Ovary (tissue), 9 donors: ENCODE data around the gene HIPK2. TPM values are rescaled to one million over a fixed set of nuclear protein-coding genes. Genes with fewer than 3 reads are reported as not detected.

Source experiments
- DNase-seq, 5 donors: peaks; one replicate each; pipeline ENCODE4 v3.0.0-alpha.2; 2019 to 2020
- H3K27ac ChIP-seq, 2 donors: fragments of 200-600 bp; one replicate each; pipeline versions ENCODE4 v1.5.1 to v1.8.0; 2019 to 2022
- H3K27me3 ChIP-seq: fragments of 200-600 bp; one replicate; pipeline ENCODE4 v1.8.0; 2022
- H3K36me3 ChIP-seq: fragments of 200-600 bp; sonication (generic); one replicate; pipeline ENCODE4 v1.5.1; 2019
- H3K4me1 ChIP-seq: one replicate; pipeline ENCODE4 v1.8.1; 2013; ENCODE audit warnings: mild to moderate bottlenecking, moderate library complexity; ENCODE audit not compliant: insufficient read depth
- H3K4me3 ChIP-seq: fragments of 200-600 bp; sonication (generic); one replicate; pipeline ENCODE4 v1.5.1; 2017
- H3K9me3 ChIP-seq, 2 donors: fragments of 200-600 bp in 1 of 2; sonication (generic) in 1 of 2; one replicate each; pipeline versions ENCODE4 v1.5.1 to v1.8.1; 2013 to 2019; ENCODE audit warnings: mild to moderate bottlenecking in 1 of 2, moderate library complexity in 1 of 2
- CTCF ChIP-seq, 3 donors: fragments of 450-650 bp in 2 of 3; fragments of 200-600 bp in 1 of 3; IDR thresholded peaks; one replicate each; pipeline versions ENCODE4 v1.5.1 to v1.8.0; 2016 to 2022; ENCODE audit warnings: antibody characterized with exemption in 3 of 3, mild to moderate bottlenecking in 1 of 3
- EP300 ChIP-seq: sonication (generic); formaldehyde crosslinking; IDR thresholded peaks from one replicate; pipeline ENCODE4 v1.6.1; 2017; ENCODE audit warnings: antibody characterized with exemption
- POLR2A ChIP-seq: fragments of 450-650 bp; IDR thresholded peaks from one replicate; pipeline ENCODE4 v1.6.1; 2017; ENCODE audit warnings: antibody characterized with exemption, mild to moderate bottlenecking, moderate library complexity
- WGBS, 3 donors: extraction: QIAGEN DNeasy Blood & Tissue Kit in 1 of 3; methylation state at CpG; one replicate each; pipeline versions ENCODE4 v1.1.5 to v1.1.7; 2013 to 2017; 5-methylcytosine and 5-hydroxymethylcytosine counted together
- intact Hi-C, 4 donors: fragments of 100-400 bp; cut with DNase I; formaldehyde crosslinking; loops; one replicate each; pipeline versions ENCODE4 v1.11.0 to v1.15.1; 2022 to 2023
- polyA plus RNA-seq, 2 donors: library from polyadenylated mRNA; stranded (reverse); fragments of 200-250 nt in 1 of 2; fragments of 350-450 nt in 1 of 2; fragmentation: Illumina TruSeq in 1 of 2; extraction: RNeasy Lipid Tissue Mini Kit (QIAGEN cat#74804) in 1 of 2; gene quantifications; one replicate each; pipeline ENCODE4 v1.2.3, GENCODE V29; 2013 to 2014
- total RNA-seq, 7 donors: library from RNA; depleted of rRNA in 2 of 7; stranded (reverse); fragments of >200 nt in 2 of 7; fragmentation: NEBNext Ultra II Directional in 3 of 7; extraction: Animal tissue kit (Norgen Biotek cat#: 25700) in 3 of 7; gene quantifications; one replicate each; pipeline versions ENCODE4 v1.1.0 to v1.2.4, GENCODE V29; 2016 to 2023
- donor health status: DM: no; HTN: no; CAD: no; lungs with moderate emphysema.
- donor health status: DM: no; HTN: no; CAD: no.
- donor health status: Bipolar disorder and iron deficiency.
- donor health status: DM: yes; HTN: yes; CAD: no.
- donor health status: DM: no; HTN: no; CAD: no.
- donor health status: DM: yes; HTN: yes; CAD: no.

Gene HIPK2
- total and polyA plus RNA-seq, 9 donors = 7.3 to 38.4 (median 28.1) TPM

GRCh38 chr7:139538881-139539635 lies 238.7 kb downstream of the HIPK2 start:
- H3K27ac ChIP-seq = no peak overlapping the region
- H3K9me3 ChIP-seq = no peaks in the 10 kb centered on the region
- no peaks in the 10 kb centered on the region for H3K4me1 ChIP-seq
- DNase-seq = no peak
- WGBS, 3 donors = 59 to 82% (median 71%) methylated on average over 8 of the region's 8 CpGs
- no peaks in the 10 kb centered on the region for H3K36me3 ChIP-seq
- TF ChIP-seq CTCF (IDR thresholded peaks at IDR 0.05) = no peak
- TF ChIP-seq EP300 = no peak
- TF ChIP-seq POLR2A = no peak
- no peaks in the 10 kb centered on the region for H3K27me3 ChIP-seq
- H3K4me3 ChIP-seq = no peak overlapping the region
- intact Hi-C loops = no loop called here

DNA sequence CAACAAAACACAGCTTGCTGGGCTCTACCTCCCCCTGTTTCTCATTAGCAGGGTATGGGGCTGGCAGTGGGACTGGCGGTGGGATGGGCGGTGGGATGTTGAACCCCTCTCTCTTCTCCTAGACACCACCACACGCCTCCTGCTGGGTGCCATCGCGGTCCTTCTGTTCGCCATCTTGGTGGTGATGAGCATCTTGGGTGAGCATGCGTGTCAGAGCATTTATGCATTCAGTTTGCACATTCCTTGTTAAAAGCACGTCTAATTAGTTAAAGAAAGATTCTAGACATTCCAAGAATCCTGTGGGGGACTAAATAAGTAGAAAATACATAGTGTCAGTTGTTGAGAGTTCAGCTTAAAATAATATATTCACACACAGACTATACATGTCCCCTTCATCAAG lies 241.6 kb downstream of the HIPK2 start:
- no peak for DNase-seq
- H3K4me3 ChIP-seq = no peak overlapping the region
- no peak overlapping the region for H3K27ac ChIP-seq
- intact Hi-C loops = no loop called here
- H3K9me3 ChIP-seq = no peaks in the 10 kb centered on the region
- no peaks in the 10 kb centered on the region for H3K27me3 ChIP-seq
- TF ChIP-seq CTCF (IDR thresholded peaks at IDR 0.05) = no peak
- TF ChIP-seq POLR2A = no peak
- TF ChIP-seq EP300 = no peak
- WGBS, 3 donors = 94 to 96% (median 95%) methylated on average over 8 of the region's 8 CpGs
- H3K36me3 ChIP-seq = no peaks in the 10 kb centered on the region
- no peaks in the 10 kb centered on the region for H3K4me1 ChIP-seq

- Histone ChIP-seq H3K4me3 (no peak overlapping the region), H3K4me1 (no peaks in the 10 kb centered on the region), H3K9me3 (no peaks in the 10 kb centered on the region), H3K36me3 (no peaks in the 10 kb centered on the region), H3K27me3 (no peaks in the 10 kb centered on the region), H3K27ac (no peak overlapping the region)
- 75 to 79% (median 76%) methylated on average over 7 of the region's 7 CpGs for WGBS, 3 donors
- intact Hi-C loops = no loop called here
- TF ChIP-seq POLR2A (no peak), CTCF (IDR thresholded peaks at IDR 0.05) (no peak), EP300 (no peak)
- DNase-seq = no peak
Observed at GRCh38 chr7:139534966-139535651, 242.7 kb downstream of the HIPK2 start.

DNA sequence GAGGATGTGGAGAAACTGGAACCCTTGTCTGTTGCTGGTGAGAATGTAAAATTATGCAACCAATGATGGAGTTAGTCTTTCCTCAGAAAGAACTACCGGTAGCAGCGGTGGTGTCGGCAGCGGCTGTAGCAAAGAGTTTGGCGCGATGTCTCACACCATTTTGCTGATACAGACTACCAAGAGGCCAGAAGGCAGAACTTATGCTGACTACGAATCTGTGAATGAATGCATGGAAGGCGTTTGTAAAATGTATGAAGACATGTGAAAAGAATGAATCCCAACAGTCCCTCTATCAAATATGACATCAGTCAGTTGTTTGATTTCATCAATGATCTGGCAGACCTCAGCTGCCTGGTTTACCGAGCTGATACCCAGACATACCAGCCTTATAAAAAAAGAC lies 243.7 kb downstream of the HIPK2 start:
- no peak for TF ChIP-seq CTCF (IDR thresholded peaks at IDR 0.05)

More for the DNA sequence above, 243.7 kb downstream of the HIPK2 start:
- Histone ChIP-seq H3K27me3 (no peaks in the 10 kb centered on the region), H3K36me3 (no peaks in the 10 kb centered on the region), H3K9me3 (no peaks in the 10 kb centered on the region), H3K4me3 (no peak overlapping the region), H3K4me1 (no peaks in the 10 kb centered on the region), H3K27ac (no peak overlapping the region)
- 87 to 89% (median 88%) methylated on average over 9 of the region's 9 CpGs for WGBS, 3 donors
- intact Hi-C loops = no loop called here
- no peak for DNase-seq
